ENCODE measurements around the gene LAMTOR4.

The LAMTOR4 gene

DNA sequence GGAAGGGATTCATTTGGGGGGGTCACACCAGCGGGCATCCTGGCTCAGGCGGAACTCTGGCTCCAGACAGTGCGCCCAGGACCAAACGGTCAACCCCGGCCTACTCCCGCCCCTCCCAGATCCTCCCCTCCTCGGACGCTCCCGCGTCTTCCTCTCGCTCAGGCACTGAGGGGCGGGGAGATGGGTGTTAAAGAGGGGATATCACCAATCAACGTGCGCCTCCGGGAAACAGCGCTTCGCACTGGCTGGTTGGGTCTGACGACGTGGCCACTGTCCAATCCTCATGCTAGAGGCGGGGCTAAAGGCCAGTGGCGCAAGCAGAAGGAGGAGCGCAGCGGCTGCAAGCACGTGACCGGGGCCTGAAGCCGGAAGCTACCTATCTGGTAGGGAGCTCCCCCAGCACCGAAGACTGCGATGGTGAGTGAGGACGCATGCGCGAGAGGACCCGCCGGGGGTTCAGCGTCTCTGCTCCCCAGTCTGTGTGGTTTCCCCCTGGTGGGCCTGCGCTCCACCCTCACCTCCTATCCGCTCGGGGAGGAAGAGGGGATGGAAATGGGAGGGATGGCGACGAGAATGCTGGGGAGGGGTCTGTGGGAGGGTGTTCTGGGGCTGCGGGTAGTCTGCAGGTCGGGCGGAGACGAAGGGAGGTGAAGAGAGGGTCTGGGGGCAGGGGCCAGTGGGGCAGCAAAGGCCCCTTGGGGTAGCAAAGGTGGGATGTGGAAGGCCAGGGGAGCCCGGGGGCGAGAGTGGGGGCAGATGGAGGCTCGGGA, at the start of gene LAMTOR4:
TSS of gene LAMTOR4 (plus strand) at position 360 of the 770 bp plus-strand sequence. CDS start at position 415, 55 bp downstream.
- peak; percentile 94 for DNase-seq

DNA sequence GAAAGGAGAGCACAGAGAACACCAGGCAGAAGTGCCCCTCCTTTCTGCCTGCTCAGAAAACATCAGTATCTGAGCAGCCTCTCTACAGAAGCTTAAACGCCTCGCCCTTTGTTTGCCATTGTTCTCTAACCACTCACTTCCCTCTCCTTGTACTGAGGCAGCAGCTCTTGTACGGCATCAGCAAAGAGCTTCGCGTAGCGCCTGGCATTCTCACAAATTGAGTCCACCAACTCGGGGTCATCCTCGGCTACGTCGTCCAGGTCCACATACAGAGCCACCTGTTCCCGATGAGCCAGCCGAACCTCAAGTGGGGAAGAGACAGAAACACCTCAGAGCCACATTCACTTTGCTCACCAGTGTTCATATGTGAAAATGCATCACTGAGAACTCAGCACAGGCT, 49.3 kb upstream of the LAMTOR4 start:
- no peak for DNase-seq

DNA sequence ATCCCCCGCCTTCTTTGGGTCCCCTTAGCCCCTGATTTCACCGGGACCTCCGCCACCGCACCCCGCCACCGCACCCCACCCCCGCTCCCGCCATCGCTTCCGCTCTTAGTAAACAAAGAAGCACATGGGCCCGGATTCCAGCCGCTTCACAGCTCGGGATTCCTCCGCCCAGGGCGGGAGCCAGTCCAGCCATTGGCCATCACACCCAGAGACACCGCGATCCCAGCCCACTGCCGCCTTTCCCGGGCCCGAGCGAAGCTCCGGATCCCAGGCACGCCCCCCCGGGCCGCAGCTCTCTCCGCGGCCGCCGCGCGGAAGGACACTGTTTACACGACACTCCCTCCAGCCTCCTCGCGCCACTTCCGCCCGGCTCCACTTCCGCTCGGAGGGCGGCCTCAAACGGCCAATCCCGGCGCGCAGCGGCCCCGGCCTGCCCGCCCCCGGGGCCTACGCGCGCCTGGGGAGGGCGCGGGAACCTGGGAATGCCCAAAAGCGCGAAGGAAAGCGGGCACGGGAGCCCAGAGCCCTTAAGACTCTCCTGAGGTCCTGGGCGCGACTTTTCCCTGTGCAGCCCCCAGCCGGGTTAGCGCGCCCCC, 48.2 kb upstream of the LAMTOR4 start:
- DNase-seq, result peak; percentile 87

DNA sequence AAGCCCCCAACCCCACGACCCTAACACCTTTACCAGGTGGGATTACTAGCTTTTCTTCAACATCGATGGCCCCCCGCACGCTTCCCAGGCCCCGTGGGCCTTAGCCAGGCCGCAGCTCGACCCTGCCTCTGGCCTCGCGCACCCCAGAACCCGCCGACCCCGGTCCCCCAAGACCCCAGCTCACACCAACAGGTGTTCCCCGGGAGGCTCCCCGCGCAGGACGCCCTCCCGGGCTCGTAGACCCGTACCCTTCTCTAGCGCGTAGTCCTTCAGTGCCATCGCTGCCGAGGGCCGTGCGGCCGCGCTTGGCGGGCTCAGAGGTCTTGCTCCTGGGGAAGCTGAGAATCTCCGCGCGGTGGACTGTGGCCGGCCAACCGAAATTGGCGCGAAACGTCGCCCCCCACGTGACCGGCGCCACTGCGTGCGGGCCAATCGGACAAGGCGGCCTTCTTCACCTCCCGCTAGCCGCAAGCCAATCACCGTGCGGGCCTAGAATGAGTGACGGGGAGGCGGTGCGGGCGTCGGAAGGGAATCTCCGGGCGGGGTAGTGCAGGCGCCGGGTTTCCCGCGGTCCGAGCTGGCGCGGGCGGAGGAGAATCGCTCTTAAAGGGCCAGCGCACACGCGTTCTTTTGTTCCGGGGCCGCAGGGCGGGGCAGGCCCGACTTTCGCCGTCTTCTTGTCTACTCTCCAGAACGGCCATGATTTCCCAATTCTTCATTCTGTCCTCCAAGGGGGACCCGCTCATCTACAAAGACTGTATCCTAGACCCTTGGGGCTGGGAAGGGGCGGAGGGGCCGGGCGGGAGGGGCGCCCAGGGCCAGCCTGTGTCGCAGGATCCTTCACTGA, 47.5 kb upstream of the LAMTOR4 start, which contains the start of the genes AP4M1 and MCM7:
TSS of gene AP4M1 (plus strand) at position 628 of the 847 bp plus-strand sequence. CDS start at position 700, 72 bp downstream.
TSS of gene MCM7 (minus strand) at position 382 of the 847 bp plus-strand sequence. CDS start at position 279, 103 bp downstream.
- peak; percentile 93 for DNase-seq

DNA sequence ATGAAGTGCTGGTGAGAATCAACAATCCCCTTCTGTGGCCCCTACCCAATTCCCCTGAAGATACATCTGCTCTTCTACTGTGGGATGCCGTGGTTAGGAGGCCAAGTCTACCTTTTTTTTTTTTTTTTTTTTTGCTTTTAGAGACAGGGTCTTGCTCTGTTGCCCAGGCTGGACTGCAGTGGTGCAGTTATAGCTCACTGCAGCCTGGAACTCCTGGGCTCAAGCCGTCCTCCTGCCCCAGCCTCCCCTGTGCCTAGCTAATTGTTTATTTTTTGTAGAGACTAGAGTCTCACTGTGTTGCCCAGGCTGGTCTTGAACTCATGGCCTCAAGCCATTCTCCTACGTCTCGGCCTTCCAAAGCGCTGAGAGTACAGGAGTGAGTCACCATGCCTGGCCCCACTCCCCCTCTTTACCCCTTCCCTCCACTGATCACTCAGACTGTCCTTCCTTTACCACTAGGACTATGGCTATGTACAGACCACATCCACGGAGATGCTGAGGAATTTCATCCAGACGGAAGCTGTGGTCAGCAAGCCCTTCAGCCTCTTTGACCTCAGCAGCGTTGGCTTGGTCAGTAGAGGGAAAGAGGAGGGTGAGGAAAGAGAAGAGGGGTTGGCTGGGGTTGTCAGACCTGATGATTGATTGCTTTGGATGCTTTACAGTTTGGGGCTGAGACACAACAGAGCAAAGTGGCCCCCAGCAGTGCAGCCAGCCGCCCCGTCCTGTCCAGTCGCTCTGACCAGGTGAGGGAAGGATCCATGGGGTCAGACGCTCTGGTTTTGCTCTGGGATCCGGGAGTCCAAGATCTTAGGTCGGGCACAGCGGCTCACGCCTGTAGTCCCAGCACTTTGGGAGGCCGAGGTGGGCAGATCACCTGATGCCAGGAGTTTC, 45.5 kb upstream of the LAMTOR4 start:
- no peak for DNase-seq

DNA sequence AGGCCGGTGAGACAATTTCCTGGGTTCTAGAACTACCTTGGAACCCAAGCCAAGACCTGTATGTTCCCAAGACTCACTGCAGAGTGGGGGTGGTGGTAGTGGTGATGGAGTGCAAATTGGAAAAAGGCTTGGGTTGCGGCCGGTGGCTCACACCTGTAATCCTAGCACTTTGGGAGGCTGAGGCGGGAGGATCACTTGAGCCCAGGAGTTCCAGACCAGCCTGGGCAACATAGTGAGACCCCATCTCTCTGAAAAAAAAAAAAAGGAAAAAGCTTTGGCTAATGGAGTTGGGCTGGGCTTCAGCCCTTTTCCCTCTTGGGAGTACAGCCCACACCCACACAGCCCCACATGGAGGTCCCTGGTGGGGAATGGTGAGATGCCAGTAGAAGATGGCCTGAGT, 43.2 kb upstream of the LAMTOR4 start:
- DNase-seq, result no peak

DNA sequence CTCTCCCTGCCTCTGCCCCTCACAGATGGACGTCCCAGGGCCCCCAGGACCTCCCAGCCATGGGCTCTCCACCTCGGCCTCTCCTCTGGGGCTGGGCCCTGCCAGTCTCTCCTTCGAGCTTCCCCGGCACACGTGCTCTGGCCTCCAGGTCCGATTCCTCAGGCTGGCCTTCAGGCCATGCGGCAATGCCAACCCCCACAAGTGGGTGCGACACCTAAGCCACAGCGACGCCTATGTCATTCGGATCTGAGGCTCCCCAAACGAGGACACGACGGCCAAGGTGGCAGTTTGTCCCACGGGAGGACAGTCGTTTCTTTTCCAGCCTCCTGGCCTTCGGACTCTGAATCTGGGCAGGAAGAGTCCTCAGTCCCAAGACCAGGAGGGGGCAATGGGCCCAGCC, 42.1 kb upstream of the LAMTOR4 start:
- DNase-seq, result no peak

DNA sequence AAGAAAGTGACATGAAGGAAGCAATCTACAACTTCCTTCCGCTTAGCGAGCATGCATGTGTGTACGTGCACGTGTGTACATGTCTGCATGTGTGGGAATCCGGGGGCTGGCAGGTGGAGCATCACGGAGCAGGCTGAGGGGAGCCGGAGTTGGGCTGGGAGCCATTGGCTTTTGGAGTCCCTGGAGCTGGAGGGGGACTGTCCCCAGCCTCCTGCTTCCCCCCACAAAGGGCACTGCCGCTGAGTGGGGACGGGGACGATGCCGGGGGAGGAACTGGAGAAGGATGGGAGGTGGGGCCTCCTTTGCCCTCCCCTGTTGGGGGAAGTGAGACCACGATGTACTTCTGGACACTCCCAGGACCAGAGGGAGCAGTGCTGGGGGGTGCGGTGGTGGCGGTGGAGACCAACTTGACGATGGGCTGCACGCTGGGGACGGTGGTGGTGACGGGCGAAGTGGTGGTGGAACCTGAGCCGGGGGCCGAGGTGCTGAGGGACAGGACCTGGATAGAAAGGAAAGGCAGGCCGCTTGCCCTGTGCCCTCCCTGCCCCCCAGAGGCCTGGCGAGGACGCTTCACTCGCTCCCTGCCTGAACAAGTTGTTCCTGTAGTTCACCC, 41.5 kb upstream of the LAMTOR4 start:
- no peak for DNase-seq

DNA sequence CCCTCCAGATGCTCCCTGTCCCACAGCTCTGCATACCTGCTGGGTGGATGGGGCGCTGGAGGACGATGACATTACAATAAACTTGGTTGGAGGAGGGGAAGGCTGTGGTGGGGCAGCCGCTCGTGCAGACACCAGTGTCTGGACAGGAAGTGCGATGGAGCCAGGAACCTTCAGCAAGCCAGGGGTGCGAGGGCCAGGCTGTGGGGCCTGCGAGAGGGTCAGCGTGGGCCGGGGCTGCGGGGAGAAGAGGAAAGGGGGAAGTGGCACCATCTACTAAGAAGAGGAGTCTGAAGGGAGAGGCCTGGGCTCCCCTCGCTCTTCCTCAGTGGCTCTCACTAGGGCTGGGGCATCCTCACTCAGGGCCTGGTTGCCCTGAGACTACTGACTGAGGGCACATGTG, 40.8 kb upstream of the LAMTOR4 start:
- DNase-seq, result no peak

DNA sequence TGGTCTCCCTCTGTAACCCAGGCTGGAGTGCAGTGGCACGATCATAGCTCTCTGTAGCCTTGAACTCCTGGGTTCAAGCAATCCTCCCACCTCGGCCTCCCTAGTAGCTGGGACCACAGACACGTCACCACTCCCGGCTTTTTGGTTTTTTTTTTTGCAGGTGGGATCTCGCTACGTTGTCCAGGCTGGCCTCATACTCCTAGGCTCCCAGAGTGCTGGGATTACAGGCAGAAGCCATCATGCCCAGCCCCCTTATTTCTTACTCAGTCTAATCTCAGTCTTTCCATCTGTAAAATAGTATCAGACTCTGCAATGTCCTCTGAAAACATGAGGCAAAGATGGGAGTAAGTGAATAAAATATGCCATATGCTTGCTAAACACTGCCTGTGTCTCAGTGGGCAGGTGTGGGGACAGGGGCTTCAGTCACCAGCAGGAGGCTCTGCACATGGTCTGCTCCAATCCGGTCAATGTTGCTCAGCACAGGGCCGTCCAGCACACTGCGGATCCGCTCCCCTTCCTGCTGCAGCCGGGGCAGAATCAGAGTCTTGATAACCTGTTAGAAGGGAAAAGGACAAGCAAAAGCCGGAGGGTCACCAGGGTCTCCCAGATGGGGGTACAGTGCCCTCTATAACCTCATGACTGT, 39.1 kb upstream of the LAMTOR4 start:
- DNase-seq, result no peak

DNA sequence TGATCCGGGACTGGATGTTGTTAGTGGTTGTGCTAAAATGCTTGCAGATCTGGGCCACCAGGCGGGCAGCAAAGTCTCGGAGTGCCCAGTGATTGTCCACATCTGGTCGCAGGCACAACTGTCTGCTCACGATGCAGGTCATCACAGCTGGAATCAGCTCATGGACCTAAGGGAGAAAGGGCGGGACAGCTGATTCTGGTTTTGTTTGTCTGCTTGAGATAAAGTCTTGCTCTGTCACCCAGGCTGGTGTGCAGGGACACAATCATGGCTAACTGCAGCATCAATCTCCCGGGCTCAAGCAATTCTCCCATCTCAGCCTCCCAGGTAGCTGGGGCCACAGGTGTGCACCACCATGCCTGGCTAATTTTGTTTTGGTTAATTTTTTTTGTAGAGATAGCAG, 37.6 kb upstream of the LAMTOR4 start:
- no peak for DNase-seq

DNA sequence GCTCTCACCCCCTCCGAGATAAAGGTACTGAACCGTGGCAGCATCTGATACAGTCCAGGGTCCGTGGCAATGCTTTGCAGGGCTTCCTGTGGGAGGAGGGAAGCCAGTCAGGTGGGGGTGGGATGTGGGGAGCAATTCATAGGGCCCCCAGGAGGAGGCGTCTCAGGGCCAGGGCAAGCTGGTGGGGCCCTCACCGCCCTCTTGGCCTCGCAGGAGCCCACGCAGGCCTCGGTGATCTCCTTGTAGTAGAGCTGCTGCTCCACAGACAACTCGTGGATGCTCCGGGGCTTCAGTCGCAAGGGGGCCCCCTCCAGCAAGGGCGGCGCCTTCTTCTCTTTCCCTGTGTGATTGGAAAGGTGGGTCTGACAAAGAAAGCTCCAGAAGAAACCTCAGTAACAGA, 36.8 kb upstream of the LAMTOR4 start:
- DNase-seq, result no peak

DNA sequence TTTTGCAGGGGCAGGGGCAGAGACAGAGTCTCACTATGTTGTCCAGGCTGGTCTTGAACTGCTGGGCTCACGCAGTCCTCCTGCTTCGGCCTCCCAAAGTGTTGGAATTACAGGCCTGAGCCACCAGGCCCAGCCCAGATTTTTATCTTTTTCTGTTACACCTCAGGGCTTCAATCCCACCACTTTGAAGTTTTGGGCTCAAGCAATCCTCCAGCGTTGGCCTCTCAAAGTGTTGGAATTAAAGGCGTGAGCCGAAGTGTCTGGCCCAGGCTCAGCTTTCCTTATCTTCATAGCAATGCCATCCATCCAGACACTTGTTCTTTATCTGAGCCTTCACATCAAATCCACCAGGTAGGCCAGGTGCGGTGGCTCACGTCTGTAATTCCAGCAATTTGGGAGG, 33.7 kb upstream of the LAMTOR4 start:
- no peak for DNase-seq

DNA sequence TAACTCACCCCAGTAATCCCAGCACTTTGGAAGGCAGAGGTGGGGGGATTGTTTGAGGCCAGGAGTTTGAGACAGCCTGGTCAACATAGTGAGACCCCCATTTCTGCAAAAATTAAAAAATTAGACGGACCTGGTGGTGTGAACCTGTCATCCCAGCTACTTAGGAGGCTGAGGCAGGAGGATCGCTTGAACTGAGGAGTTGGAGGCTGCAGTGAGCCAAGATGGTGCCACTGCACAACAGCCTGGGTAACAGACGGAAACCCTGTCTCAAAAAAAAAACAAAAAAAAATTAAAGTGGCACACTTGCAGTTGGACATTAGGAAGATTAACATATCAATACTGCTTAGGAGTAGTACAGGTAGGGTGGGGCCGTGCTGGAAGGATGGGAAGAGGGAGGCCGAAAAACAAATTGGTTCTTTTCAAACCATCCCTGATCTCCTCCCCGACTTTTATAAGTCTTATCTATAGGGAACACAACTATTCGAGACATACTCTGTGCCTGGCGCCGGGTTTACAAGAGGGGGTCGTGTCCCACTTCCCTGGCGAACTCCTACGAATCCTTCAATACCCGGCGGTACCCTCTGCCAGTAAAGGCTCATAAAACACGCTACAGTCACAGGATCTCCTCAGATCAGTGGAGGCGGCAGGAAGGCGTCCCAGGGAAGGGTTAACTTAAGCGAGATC, 30.2 kb upstream of the LAMTOR4 start:
- no peak for DNase-seq

DNA sequence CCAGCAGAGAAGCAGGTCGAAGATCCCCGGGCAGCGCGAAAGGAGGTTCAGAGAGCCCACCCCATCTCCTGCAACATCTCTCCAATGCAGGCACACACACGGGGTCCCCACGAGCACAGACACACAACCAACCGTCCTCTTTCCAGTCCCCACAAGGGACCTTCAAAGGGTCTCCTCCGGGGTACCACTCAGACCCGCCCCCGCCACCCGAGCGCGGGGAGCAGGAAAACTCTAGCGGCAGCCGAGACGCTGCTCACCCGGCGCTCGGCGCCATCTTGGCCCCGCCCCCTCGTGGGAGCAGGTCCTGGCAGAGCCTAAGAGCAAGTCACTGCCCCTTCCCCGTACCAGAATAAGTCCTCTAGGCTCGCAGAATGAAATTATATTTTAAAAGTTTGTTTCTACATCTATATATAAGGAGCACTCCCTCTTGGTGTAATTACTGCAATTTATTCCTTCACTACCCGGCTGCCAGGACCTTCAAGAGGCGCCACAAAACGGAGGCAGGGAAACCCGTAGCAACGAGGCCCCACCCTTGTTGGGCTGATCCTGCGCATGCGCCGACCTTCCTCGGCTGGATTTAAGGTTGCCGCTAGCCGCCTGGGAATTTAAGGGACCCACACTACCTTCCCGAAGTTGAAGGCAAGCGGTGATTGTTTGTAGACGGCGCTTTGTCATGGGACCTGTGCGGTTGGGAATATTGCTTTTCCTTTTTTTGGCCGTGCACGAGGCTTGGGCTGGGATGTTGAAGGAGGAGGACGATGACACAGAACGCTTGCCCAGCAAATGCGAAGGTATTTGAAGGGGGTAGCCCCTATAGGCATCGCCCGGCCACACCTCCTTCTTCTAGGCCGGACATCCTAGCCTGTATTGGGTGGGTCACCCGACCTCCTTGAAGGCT, 29.4 kb upstream of the LAMTOR4 start, which contains the start of the genes CNPY4 and TAF6:
TSS of gene CNPY4 (plus strand) at position 563 of the 898 bp plus-strand sequence. CDS start at position 674, 111 bp downstream.
TSS of gene TAF6 (minus strand) at position 287 of the 898 bp plus-strand sequence. CDS start 5,149 bp downstream, outside the sequence.
- peak; percentile 94 for DNase-seq

DNA sequence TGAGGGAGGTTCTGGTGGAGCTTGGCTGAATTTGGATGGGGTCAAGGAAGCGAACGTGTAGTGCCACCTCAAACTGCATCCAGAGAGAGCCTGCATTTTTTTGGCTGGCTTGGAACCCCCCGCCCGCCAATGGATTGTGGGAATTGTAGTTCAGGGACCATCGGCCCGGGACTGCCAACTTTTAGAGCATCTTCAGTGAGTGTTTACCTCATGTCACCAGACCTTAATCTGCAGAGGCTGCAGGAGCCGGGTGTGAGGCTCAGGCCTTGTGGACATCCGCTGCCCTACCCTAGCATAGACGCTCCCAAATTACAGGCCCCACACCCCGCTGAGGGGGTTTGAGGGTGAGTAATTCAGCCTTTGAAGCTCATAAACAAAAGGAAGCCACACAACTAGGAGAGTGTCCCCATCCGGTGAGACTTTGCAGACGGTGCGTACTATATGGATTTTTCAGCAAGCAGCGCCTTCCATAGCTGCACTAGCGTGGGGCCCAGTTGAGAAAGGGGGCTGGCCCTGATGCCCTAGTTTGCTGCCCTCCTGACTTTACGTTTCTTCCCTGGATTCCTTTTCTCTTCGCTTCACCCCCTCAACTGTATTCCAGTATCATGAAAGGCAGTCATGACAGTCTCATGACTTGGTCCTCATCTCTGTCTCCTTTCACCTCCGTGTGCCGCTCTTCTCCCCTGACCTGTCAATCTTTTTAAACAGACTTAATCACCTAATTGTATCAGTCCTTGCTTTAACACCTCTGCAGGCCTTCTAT, 28.6 kb upstream of the LAMTOR4 start:
- peak; percentile 74 for DNase-seq

DNA sequence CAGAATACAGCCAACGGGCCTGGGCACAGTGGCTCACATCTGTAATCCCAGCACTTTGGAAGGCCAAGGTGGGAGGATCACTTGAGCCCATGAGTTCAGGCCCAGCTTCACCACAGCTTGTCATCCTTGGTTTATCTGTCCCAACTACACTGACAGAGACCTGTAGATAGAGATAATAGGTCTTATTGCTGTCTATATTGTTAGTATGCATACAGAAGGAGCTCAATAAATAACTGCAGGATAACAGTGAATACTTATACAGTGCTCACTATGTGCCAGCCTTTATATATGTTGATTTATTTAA, 28.0 kb upstream of the LAMTOR4 start:
- DNase-seq, result no peak

DNA sequence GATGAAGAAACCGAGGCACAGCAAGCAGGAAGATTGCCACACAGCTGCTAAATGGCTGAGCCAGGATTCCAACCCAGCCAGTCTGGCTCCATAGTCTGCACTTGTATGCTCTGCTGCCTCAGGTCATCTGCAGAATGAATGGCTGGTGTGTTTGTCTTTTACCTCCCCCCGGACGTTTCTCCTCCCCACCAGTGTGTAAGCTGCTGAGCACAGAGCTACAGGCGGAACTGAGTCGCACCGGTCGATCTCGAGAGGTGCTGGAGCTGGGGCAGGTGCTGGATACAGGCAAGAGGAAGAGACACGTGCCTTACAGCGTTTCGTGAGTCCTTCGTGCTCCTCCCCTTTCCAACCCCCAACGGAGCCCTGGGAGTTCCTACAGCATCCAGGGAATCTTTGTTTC, 26.7 kb upstream of the LAMTOR4 start:
- no peak for DNase-seq

DNA sequence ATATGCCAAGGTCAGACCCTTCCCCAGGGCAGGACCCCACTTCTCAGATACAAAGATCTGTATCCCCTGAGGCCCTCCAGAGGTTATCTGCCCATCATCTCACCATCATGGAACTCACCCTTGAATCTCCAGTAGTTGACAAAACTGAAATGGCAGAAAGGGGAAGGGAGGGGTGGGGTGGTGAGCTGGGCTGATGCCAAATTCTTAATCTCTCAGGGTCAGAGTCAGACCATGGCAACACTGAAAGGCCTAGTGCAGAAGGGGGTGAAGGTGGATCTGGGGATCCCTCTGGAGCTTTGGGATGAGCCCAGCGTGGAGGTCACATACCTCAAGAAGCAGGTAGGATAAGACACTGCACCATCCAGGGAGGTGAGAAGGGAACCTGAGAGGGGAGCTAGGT, 26.1 kb upstream of the LAMTOR4 start:
- DNase-seq, result no peak

All from activated T-cell treated with anti-CD3 and anti-CD28 coated beads, Interleukin-2, amount 50 U/mL, for 1 hour (primary cell).